Measurements from ENCODE around the gene NELL2. TPM values are rescaled to one million over a fixed set of nuclear protein-coding genes. Genes with fewer than 3 reads are reported as not detected.

NELL2 gene
- total and polyA plus RNA-seq, 10 of the 15 experiments (the other 5 are each of a cell fraction or from before 2014, with no cell fraction given): 0.27 to 2.3 (median 0.76) TPM

- no peak overlapping the region for H3K4me3 ChIP-seq
- no peak overlapping the region for H2AFZ ChIP-seq (ENCODE audit: control insufficient read depth, low read depth, low read length)
- BruUV-seq (replicated peaks): no TSS peak
- in situ Hi-C loops (cut with MboI) (no loop called here), intact Hi-C loops (cut with micrococcal nuclease; ENCODE audit: unreplicated experiment) (no loop called here)
- H3K9ac ChIP-seq (ENCODE audit: control insufficient read depth, insufficient read depth, low read length): no peak overlapping the region
- WGBS (ENCODE audit: insufficient coverage, insufficient replicate concordance, low lambda C conversion rate, missing lambda C conversion rate): 15% methylated on average over 3 of the region's 3 CpGs
- SMC1A ChIA-PET (ENCODE audit: uncharacterized antibody, unreplicated experiment): interaction anchor here (1.0 kb wide), 1 partner anchor 14 kb away, joined by 3 read pairs; no protein-coding TSS in a partner anchor
- no peaks in the 10 kb centered on the region for H4K20me1 ChIP-seq (ENCODE audit: control insufficient read depth, insufficient read depth)
- H3K9me3 ChIP-seq (replicated peaks; ENCODE audit: control insufficient read depth, insufficient read depth, low read length): no peaks in the 10 kb centered on the region
- POLR2A ChIA-PET: no interaction called here
- H3K27ac ChIP-seq (ENCODE audit: control insufficient read depth, insufficient read depth): no peak overlapping the region
- TF ChIP-seq CREB1 (IDR thresholded peaks at IDR 0.05; ENCODE audit: low read depth): no peak
- no peak for TF ChIP-seq E2F8 (IDR thresholded peaks at IDR 0.05; ENCODE audit: low read depth, partially characterized antibody)
- no peak for TF ChIP-seq NR2C1 (IDR thresholded peaks at IDR 0.05)
- TF ChIP-seq STAT3 (IDR thresholded peaks at IDR 0.05; ENCODE audit: low read depth, low read length): no peak
- TF ChIP-seq RAD21 (IDR thresholded peaks at IDR 0.05; ENCODE audit: insufficient read depth, low read depth, low read length): no peak
- TF ChIP-seq PML (IDR thresholded peaks at IDR 0.05; ENCODE audit: low read length): no peak
- no peak for TF ChIP-seq ATF7 (IDR thresholded peaks at IDR 0.05; ENCODE audit: low read depth)
- TF ChIP-seq TCF7 (IDR thresholded peaks at IDR 0.05; ENCODE audit: borderline replicate concordance): no peak
- no peak for TF ChIP-seq FOS (IDR thresholded peaks at IDR 0.05; ENCODE audit: borderline replicate concordance, extremely low read depth, insufficient read length)
- no peak for TF ChIP-seq SKIL (IDR thresholded peaks at IDR 0.05; ENCODE audit: low read depth, poor library complexity, severe bottlenecking)
- no peak for TF ChIP-seq ZNF217 (IDR thresholded peaks at IDR 0.05)
- TF ChIP-seq ZNF622 (IDR thresholded peaks at IDR 0.05): no peak
- TF ChIP-seq SMARCA5 (IDR thresholded peaks at IDR 0.05): no peak
- no peak for TF ChIP-seq KAT2A (conservative IDR thresholded peaks at IDR 0.05; ENCODE audit: control insufficient read depth, low read depth, low read length)
- TF ChIP-seq MYC (IDR thresholded peaks at IDR 0.05; ENCODE audit: insufficient read depth, insufficient read length, insufficient replicate concordance, low read length, severe bottlenecking): no peak
- no peak for TF ChIP-seq SMC3 (IDR thresholded peaks at IDR 0.05; ENCODE audit: borderline replicate concordance, low read length)
- TF ChIP-seq JUND (IDR thresholded peaks at IDR 0.05; ENCODE audit: low read depth, low read length): no peak
- no peak for TF ChIP-seq CHD4 (IDR thresholded peaks at IDR 0.05)
- TF ChIP-seq SIN3A (IDR thresholded peaks at IDR 0.05; ENCODE audit: low read depth, low read length): no peak
- no peak for TF ChIP-seq CHD1 (IDR thresholded peaks at IDR 0.05; ENCODE audit: low read depth, low read length)
- DNase-seq (ENCODE audit: low read depth, low spot score): no peak
- CTCF ChIA-PET: no interaction called here
- ATAC-seq: no peak
- RAD21 ChIA-PET (ENCODE audit: unreplicated experiment): no interaction called here
- H3K36me3 ChIP-seq (ENCODE audit: control insufficient read depth in 2 of 2, insufficient read depth in 2 of 2, low read length in 1 of 2): no peaks in the 10 kb centered on the region
- H3K4me1 ChIP-seq (ENCODE audit: control insufficient read depth, insufficient read depth, low read length): no peaks in the 10 kb centered on the region
- H3K79me2 ChIP-seq (ENCODE audit: control insufficient read depth, insufficient read depth, low read length): no peaks in the 10 kb centered on the region
- H3K4me2 ChIP-seq (ENCODE audit: control insufficient read depth, insufficient read depth): no peak overlapping the region
- H3K27me3 ChIP-seq (replicated peaks in 1 of 2; ENCODE audit: control insufficient read depth in 2 of 2, insufficient read depth in 2 of 2, low read length in 1 of 2): no peaks in the 10 kb centered on the region
- no peak for FAIRE-seq
Measured at GRCh38 chr12:44703182-44703910, 172.8 kb downstream of the NELL2 start.
